Coronary artery (tissue), 2 donors: ENCODE measurements around the gene RGL1.

ENCODE experiments used
- DNase-seq: peaks from one replicate; pipeline ENCODE4 v3.0.0-alpha.2; 2017; ENCODE audit warnings: low spot score
- H3K27ac ChIP-seq, 2 donors: fragments of 200-600 bp; sonication (generic); one replicate each; pipeline ENCODE4 v1.5.1; 2016 to 2019
- H3K4me3 ChIP-seq: fragments of 200-600 bp; sonication (generic); 2 replicates; pipeline ENCODE4 v1.5.1; 2016; ENCODE audit warnings: mild to moderate bottlenecking, moderate library complexity
- CTCF ChIP-seq: fragments of 200-600 bp; sonication (generic); IDR thresholded peaks from one replicate; pipeline ENCODE4 v1.5.1; 2019; ENCODE audit warnings: antibody characterized with exemption

The RGL1 gene

DNA sequence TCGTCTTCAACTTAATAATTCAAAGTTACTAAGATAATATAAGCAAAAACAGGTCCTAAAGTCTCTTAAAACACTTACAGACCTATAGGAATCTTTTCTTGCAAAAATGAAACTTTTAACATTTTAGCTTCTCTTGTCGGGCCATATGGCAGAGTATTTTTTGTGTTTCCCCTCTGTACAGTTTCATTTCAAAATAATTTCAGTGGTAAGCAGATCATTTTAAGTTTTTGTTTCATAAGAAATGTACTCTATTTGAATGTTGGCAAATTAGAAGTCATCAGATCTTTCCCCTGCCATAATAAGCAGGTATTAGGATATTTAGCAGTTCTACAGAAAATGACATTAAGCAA lies 37.9 kb downstream of the RGL1 start:
- no peak for TF ChIP-seq CTCF
- no peak for DNase-seq
- peak overlapping the region; percentile 27 for H3K4me3 ChIP-seq
- H3K27ac ChIP-seq = peak overlapping the region; percentile 33

GRCh38 chr1:183844806-183845205 lies 39.9 kb downstream of the RGL1 start:
- H3K27ac ChIP-seq = no peak overlapping the region
- no peak for DNase-seq
- H3K4me3 ChIP-seq = no peak overlapping the region
- TF ChIP-seq CTCF = no peak

DNA sequence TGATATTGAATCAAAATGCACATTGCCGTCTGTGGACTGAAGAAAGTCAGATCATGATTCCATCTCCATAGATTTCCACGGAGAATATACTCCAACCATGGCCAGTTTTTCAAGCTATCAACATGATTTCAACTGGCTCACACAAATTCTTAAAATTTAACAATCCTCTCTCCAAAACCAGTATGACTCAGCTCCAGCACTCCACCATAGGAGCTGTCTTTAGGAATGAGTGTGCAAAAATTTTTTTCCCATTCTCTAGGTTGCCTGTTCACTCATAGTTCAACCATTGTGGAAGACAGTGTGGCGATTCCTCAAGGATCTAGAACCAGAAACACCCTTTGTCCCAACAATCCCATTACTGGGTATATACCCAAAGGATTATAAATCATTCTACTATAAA lies 40.8 kb downstream of the RGL1 start:
- Histone ChIP-seq H3K27ac (no peak overlapping the region), H3K4me3 (no peak overlapping the region)
- no peak for TF ChIP-seq CTCF
- no peak for DNase-seq

- H3K27ac ChIP-seq = no peak overlapping the region
- TF ChIP-seq CTCF = no peak
- no peak overlapping the region for H3K4me3 ChIP-seq
- no peak for DNase-seq
Observed at GRCh38 chr1:183847641-183848040, 42.7 kb downstream of the RGL1 start.

DNA sequence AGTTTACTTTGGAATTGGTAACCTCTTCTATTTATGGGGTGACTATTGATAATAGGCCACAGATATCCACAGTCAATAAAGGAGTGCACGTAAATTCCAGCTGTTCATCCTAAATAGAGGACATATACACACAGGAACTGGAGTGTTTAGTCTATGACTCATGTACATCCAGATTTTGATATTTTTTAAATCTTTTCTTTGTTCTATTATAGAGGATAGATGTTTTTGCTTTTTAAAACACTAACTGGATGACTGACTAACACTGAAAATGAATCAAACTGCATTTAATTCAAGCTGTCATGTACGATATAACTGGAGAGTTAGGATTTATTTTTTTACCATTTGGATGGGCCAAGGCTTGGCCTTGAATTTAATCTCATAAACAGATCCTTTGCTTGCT lies 45.9 kb downstream of the RGL1 start:
- no peak overlapping the region for H3K27ac ChIP-seq
- no peak for TF ChIP-seq CTCF
- no peak overlapping the region for H3K4me3 ChIP-seq
- no peak for DNase-seq

GRCh38 chr1:183859119-183859518 lies 54.2 kb downstream of the RGL1 start:
- H3K4me3 ChIP-seq = no peak overlapping the region
- TF ChIP-seq CTCF = no peak
- no peak overlapping the region for H3K27ac ChIP-seq
- DNase-seq = no peak

DNA sequence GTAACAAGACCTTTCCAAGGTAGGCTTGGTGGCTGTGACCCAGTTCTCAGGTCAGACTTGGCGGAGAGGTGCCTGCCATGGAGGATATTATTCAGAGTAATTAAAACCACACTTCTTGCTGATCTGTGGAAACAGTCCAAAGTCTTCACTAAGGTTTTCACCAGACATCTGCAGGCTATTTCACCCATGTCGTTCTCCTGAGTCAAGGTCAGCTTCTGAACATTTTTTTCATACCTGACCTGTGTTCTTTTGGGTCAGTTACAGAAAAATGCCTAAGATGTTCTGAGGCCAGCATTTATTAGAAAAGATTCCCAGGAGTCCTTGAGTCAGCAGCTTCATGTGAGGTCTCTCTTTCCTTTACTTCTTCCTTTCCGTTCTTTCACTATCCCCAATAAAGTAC lies 54.9 kb downstream of the RGL1 start:
- DNase-seq = no peak
- Histone ChIP-seq H3K4me3 (no peak overlapping the region), H3K27ac (no peak overlapping the region)
- TF ChIP-seq CTCF = no peak
